Nephron progenitor cell (in vitro differentiated cells): ENCODE measurements around the gene MATR3.

Experiments
- DNase-seq: peaks from one replicate; pipeline ENCODE4 v3.0.0; 2021
- H3K27ac Mint-ChIP-seq: 2 replicates; pipeline ENCODE4 v1.8.0; 2021; ENCODE audit warnings: mild to moderate bottlenecking, moderate library complexity, mixed read lengths
- H3K27me3 Mint-ChIP-seq: 2 replicates; pipeline ENCODE4 v1.8.0; 2021; ENCODE audit warnings: mild to moderate bottlenecking, low read depth, mixed read lengths; ENCODE audit not compliant: poor library complexity
- H3K36me3 Mint-ChIP-seq: 2 replicates; pipeline ENCODE4 v1.8.0; 2021; ENCODE audit warnings: low read depth, mixed read lengths
- H3K4me1 Mint-ChIP-seq: 2 replicates; pipeline ENCODE4 v1.8.0; 2021; ENCODE audit warnings: mixed read lengths
- H3K4me3 Mint-ChIP-seq: 2 replicates; pipeline ENCODE4 v1.8.0; 2021; ENCODE audit warnings: mild to moderate bottlenecking, moderate library complexity, mixed read lengths
- H3K9me3 Mint-ChIP-seq: 2 replicates; pipeline ENCODE4 v1.8.0; 2021; ENCODE audit warnings: mild to moderate bottlenecking, moderate library complexity, mixed read lengths
- CTCF ChIP-seq: fragments of 200-600 bp; sonication (generic); IDR thresholded peaks from 2 replicates; pipeline ENCODE4 v1.5.0; 2021; ENCODE audit warnings: antibody characterized with exemption

The MATR3 gene

GRCh38 chr5:139273572-139274289 lies 19.8 kb upstream of the MATR3 start:
- peaks cover 3% of the 10 kb centered on the region for H3K27me3 Mint-ChIP-seq
- peak overlapping the region; percentile 95 for H3K27ac Mint-ChIP-seq
- H3K36me3 Mint-ChIP-seq, result peaks cover 16% of the 10 kb centered on the region
- peaks cover 57% of the 10 kb centered on the region for H3K4me1 Mint-ChIP-seq
- TF ChIP-seq CTCF, result no peak
- peak; percentile 91 for DNase-seq
- H3K4me3 Mint-ChIP-seq, result peak overlapping the region; percentile 88
- H3K9me3 Mint-ChIP-seq, result no peaks in the 10 kb centered on the region

- peaks cover 3% of the 10 kb centered on the region for H3K27me3 Mint-ChIP-seq
- TF ChIP-seq CTCF, result no peak
- no peak overlapping the region for H3K27ac Mint-ChIP-seq
Observed at GRCh38 chr5:139275536-139275935, 18.0 kb upstream of the MATR3 start.

GRCh38 chr5:139275956-139276355 lies 17.6 kb upstream of the MATR3 start:
- Mint-ChIP-seq H3K27ac (no peak overlapping the region), H3K4me1 (peaks cover 57% of the 10 kb centered on the region), H3K9me3 (no peaks in the 10 kb centered on the region), H3K36me3 (peaks cover 29% of the 10 kb centered on the region), H3K27me3 (peaks cover 3% of the 10 kb centered on the region), H3K4me3 (peak overlapping the region; percentile 88)
- TF ChIP-seq CTCF, result no peak
- no peak for DNase-seq

More at GRCh38 chr5:139275536-139275935, 18.0 kb upstream of the MATR3 start:
- Mint-ChIP-seq H3K9me3 (no peaks in the 10 kb centered on the region), H3K4me1 (peaks cover 57% of the 10 kb centered on the region), H3K36me3 (peaks cover 25% of the 10 kb centered on the region), H3K4me3 (peak overlapping the region; percentile 88)
- no peak for DNase-seq

- no peak for TF ChIP-seq CTCF
- peaks cover 57% of the 10 kb centered on the region for H3K4me1 Mint-ChIP-seq
- peak overlapping the region; percentile 88 for H3K4me3 Mint-ChIP-seq
- H3K36me3 Mint-ChIP-seq, result peaks cover 29% of the 10 kb centered on the region
- no peak overlapping the region for H3K27ac Mint-ChIP-seq
- no peak for DNase-seq
- peaks cover 3% of the 10 kb centered on the region for H3K27me3 Mint-ChIP-seq
- no peaks in the 10 kb centered on the region for H3K9me3 Mint-ChIP-seq
Observed at GRCh38 chr5:139276426-139276825, 17.1 kb upstream of the MATR3 start.

GRCh38 chr5:139277171-139277570 lies 16.4 kb upstream of the MATR3 start:
- Mint-ChIP-seq H3K4me3 (peak overlapping the region; percentile 50), H3K36me3 (peaks cover 36% of the 10 kb centered on the region), H3K4me1 (peaks cover 51% of the 10 kb centered on the region), H3K27ac (peak overlapping the region; percentile 93), H3K9me3 (no peaks in the 10 kb centered on the region), H3K27me3 (peaks cover 3% of the 10 kb centered on the region)
- DNase-seq, result no peak
- no peak for TF ChIP-seq CTCF
